Measurements from ENCODE around the gene PRODH2. TPM values are rescaled to one million over a fixed set of nuclear protein-coding genes. Genes with fewer than 3 reads are reported as not detected.
"Not testable (repeated sequence)": the region's sequence is repeated elsewhere in the genome, so short reads cannot be mapped to it uniquely, and the experiment has no call there.

PRODH2 gene
- total RNA-seq, 1 experiment from 2014 or later: not detected

DNA sequence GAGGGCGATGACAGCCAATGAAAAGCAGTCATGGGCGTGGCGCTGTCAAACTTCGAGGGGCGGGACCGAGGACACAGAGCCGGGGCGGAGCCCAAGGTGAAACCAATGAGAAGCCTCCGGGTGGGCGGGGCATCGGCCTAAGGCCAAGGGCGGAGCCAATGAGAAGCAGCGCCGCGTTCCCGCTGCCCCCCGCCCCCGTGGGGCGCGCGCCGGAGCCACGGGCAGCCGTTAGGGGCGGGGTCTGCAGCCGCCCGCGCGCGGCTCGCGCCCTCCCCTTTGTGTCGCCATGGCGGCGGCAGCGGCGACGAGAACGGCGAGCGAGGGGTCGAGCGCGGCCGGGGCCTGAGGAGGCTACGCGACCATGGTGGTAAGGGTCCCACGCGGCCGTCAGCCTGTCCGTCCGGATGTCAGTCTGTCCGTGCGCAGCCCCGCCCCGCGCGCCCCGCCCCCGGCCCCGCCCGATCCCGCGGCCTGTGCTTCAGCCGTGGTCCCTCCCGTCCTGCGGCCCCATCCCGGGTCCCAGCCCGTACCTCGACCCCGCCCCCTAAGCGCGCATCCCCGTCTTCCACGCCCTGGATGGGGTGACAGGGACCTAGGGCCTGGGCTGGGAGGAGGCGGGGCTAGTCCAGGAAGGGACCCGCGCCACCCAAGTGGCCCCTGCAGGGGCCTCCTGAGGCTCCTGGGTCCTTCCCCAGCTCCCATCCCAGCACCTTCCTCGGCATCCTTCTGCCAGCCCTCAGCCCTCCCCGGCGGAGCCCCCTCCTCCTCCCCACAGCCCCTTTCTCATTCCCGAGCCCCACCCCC is 37.1 kb downstream of the PRODH2 start, which contains the start of gene ARHGAP33:
Gene ARHGAP33, plus strand, starts transcription at position 267 of the 804 bp plus-strand sequence. Its CDS starts 95 bp downstream, at position 362.
- no peaks in the 10 kb centered on the region for H3K9me3 ChIP-seq (replicated peaks)
- no peaks in the 10 kb centered on the region for H3K27me3 ChIP-seq (replicated peaks)

DNA sequence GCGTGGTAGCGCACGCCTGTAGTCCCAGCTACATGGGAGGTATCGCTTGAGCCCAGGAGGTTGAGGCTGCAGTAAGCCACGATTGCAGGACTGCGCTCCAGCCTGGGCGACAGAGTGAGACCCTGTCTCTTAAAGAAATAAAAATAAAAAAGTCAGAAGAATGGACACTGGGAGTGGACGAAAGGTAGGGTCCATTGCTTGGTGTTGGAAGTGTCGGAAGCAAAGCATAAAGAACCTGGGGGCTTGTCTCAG is 37.7 kb downstream of the PRODH2 start:
- no peak for DNase-seq (ENCODE audit: low read depth in 1 of 2, low spot score in 2 of 2)
- Histone ChIP-seq H3K9me3 (replicated peaks) (no peaks in the 10 kb centered on the region), H3K36me3 (peaks cover 32% of the 10 kb centered on the region), H3K4me1 (replicated peaks) (peaks cover 13% of the 10 kb centered on the region), H3K4me3 (peak overlapping the region; percentile 65), H3K27ac (no peak overlapping the region), H3K27me3 (replicated peaks) (no peaks in the 10 kb centered on the region)

More for the DNA sequence above, 37.1 kb downstream of the PRODH2 start, which contains the start of gene ARHGAP33:
- Histone ChIP-seq H3K27ac (peak within 1 kb of the TSS; percentile 70), H3K4me1 (replicated peaks) (peaks cover 13% of the 10 kb centered on the region), H3K4me3 (peak within 1 kb of the TSS; percentile 65), H3K36me3 (peaks cover 36% of the 10 kb centered on the region)
- DNase-seq (ENCODE audit: low read depth in 1 of 2, low spot score in 2 of 2): peak; percentile 95 to 99

DNA sequence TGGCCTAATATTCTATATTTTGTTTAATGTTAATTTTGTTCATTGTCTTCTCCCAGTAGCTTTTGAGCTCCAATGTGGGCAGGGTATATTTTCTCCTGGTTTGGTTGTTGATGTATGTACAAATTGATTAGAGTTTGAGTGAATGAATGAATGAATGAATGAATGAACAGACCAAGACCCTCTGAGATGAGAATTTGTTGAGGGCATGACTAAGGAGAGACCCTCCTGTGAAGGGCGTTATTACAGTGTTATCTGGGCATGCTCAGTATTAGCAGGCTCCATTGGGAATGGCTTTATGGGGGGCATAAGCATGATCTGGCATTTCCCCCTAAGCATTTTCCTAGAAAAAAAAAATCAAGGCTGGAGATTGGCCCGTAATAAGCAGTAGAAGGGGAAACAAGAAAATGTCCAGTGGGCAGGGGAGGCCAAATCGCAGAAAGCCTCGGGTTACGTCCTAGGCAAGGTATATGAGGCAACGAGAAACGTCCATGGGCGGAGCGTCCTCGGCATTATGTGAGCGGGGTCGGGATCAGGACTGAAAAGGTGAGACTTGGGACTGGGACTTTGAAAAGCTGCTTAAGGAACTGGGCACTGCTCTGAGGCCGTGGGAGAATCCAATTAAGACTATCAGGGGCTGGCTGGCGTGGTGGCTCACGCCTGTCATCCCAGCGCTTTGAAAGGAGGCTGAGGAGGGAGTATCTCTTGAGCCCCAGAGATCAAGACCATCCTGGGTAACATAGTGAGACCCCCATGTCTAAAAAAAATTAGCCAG is 38.2 kb downstream of the PRODH2 start:
- no peaks in the 10 kb centered on the region for H3K27me3 ChIP-seq (replicated peaks)
- no peaks in the 10 kb centered on the region for H3K9me3 ChIP-seq (replicated peaks)
- peaks cover 13% of the 10 kb centered on the region for H3K4me1 ChIP-seq (replicated peaks)
- no peak overlapping the region for H3K27ac ChIP-seq
- H3K36me3 ChIP-seq: peaks cover 28% of the 10 kb centered on the region
- H3K4me3 ChIP-seq: no peak overlapping the region; the same call in 1 of the 2 replicates
- DNase-seq (ENCODE audit: low read depth in 1 of 2, low spot score in 2 of 2): no peak

DNA sequence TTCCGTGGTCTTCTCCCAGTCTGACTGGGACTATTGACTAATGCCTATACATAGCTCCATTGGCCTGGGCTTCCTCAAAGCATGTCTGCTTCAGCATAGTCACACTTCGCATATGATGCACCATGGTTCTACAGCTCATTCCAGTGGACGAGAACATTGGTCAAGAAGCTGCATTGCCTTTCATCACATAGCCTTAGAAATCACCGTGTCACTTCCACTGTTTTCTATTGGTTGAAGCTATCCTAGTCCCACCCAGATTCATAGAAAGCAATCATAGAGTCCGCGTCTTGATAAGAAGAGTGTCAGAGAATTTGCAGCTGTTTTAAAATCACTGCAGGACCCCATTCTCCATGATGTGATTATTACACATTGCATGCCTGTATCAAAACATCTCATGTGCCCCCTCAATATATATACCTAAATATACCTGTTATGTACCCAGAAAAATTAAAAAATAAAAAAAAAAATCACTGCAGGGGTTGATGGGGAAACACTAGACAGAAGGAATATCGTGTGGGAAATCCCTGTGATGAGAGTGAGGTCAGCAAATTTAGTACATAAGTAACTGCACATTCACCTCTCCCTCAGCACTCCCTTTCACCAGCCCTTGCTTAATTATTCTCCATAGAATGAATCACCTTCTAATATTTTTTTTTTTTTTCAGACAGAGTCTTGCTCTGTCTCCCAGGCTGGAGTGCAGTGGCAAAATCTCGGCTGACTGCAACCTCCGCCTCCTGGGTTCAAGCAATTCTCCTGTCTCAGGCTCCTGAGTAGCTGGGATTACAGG is 39.4 kb downstream of the PRODH2 start:
- no peaks in the 10 kb centered on the region for H3K27me3 ChIP-seq (replicated peaks)
- no peak overlapping the region for H3K27ac ChIP-seq
- peaks cover 13% of the 10 kb centered on the region for H3K4me1 ChIP-seq (replicated peaks)
- H3K36me3 ChIP-seq: peaks cover 16% of the 10 kb centered on the region
- H3K9me3 ChIP-seq (replicated peaks): no peaks in the 10 kb centered on the region
- no peak for DNase-seq (ENCODE audit: low read depth in 1 of 2, low spot score in 2 of 2)
- H3K4me3 ChIP-seq: no peak overlapping the region

DNA sequence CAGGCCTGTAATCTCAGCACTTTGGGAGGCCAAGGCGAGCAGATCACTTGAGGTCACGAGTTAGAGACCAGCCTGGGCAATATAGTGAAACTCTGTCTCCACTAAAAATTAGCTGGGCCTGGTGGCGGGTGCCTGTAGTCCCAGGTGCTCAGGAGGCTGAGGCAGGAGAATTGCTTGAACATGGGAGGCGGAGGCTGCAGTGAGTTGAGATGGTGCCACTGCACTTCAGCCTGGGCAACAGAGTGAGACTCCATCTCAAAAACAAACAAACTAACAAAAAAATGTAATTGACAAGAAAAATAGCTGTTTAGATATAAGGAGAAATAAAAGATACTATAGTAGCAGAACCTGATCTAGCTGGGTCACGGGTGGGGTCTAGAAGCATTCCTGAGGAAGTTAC is 40.3 kb downstream of the PRODH2 start:
- not testable (repeated sequence) for H3K9me3 ChIP-seq (replicated peaks); DNase-seq (ENCODE audit: low read depth in 1 of 2, low spot score in 2 of 2); H3K27me3 ChIP-seq (replicated peaks); H3K4me3 ChIP-seq; H3K27ac ChIP-seq
- Histone ChIP-seq H3K36me3 (peaks cover 14% of the 10 kb centered on the region), H3K4me1 (replicated peaks) (peaks cover 13% of the 10 kb centered on the region)

DNA sequence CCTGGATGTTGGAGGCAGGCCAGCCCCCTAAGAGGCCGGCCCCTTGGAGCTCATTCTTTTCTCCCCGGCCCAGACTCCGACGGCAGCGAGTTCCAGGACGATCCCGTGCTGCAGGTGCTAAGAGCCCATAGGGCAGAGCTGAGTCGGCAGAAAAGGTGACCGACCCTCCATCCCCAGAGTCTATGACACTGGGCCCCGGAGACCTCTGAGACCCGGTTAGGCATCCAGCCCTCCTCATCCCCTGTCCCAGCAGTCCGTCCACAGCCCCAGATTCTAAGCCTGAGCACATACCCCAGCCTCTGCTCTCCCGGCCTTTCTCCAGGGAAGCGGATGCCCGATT is 44.6 kb downstream of the PRODH2 start:
- no peak for DNase-seq (ENCODE audit: low read depth in 1 of 2, low spot score in 2 of 2)

DNA sequence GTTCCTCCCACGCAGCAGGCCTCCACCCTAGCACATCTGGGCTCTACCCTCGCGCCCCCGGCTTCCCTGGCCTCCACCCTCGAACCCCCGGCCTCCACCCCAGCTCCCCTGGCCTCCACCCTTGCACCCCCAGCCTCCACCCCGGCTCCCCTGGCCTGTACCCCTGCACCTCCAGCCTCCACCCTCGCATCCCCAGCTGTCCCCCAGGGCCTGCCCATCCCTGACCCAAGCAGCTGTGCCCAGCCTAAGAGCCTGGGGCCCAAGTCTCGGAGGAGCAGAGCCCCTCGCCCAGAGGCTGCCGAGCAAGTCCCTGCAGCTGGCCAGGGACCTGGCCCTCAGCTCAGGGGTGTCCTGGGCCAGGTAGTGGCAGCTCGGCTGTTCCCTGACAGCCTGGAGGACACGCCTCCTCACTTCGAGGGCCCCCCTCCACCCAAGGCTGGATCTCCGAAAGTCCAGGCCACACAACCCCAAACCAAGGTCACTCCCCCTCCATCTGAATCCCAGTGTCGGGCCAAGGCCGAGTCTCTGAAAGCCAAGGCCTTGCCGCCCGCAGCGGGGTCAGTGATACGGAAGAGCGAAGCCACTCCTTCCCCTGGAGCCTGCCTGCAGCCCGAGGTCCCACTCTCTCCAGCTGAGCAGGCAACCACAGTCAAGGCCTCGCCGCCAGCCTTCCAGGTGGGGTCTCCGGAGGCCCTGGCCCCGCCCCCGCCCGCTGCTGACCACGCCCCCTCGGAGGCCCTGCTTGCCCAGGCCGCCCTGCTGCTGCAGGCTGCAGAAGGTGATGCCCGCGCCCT is 45.2 kb downstream of the PRODH2 start:
- Histone ChIP-seq H3K9me3 (replicated peaks) (no peaks in the 10 kb centered on the region), H3K27ac (no peak overlapping the region), H3K27me3 (replicated peaks) (no peaks in the 10 kb centered on the region), H3K36me3 (peaks cover 36% of the 10 kb centered on the region), H3K4me3 (no peak overlapping the region), H3K4me1 (replicated peaks) (no peaks in the 10 kb centered on the region)
- no peak for DNase-seq (ENCODE audit: low read depth in 1 of 2, low spot score in 2 of 2)

More for the DNA sequence above, 44.6 kb downstream of the PRODH2 start:
- Histone ChIP-seq H3K9me3 (replicated peaks) (no peaks in the 10 kb centered on the region), H3K27ac (no peak overlapping the region), H3K4me1 (replicated peaks) (no peaks in the 10 kb centered on the region), H3K4me3 (no peak overlapping the region), H3K27me3 (replicated peaks) (no peaks in the 10 kb centered on the region), H3K36me3 (peaks cover 36% of the 10 kb centered on the region)

DNA sequence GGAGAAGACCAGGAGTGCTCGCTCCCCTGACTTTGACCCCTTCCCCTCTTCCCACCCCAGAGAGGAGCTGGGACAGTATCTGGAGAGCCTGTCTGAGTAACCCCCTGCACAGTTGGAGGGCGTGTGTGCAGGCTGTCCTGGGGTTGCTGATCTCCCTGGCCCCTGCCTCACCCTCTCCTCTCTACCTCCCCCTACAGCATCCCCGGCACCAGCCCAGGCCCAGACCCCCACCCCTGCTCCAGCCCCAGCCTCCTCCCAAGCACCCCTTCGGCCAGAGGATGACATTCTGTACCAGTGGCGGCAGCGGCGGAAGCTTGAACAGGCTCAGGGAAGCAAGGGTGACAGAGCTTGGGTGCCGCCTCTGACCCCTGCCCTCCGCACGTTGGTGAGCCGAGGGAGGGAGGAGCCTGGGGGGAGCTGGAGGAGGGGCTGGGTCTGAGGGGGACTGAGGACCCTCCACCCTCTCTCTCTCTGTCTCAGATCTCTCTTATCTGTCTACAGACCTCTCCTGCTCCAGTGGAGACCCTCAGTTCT is 46.0 kb downstream of the PRODH2 start:
- no peak for DNase-seq (ENCODE audit: low read depth in 1 of 2, low spot score in 2 of 2)
- Histone ChIP-seq H3K4me3 (no peak overlapping the region), H3K9me3 (replicated peaks) (no peaks in the 10 kb centered on the region), H3K36me3 (peaks cover 41% of the 10 kb centered on the region), H3K4me1 (replicated peaks) (no peaks in the 10 kb centered on the region), H3K27ac (no peak overlapping the region), H3K27me3 (replicated peaks) (no peaks in the 10 kb centered on the region)

DNA sequence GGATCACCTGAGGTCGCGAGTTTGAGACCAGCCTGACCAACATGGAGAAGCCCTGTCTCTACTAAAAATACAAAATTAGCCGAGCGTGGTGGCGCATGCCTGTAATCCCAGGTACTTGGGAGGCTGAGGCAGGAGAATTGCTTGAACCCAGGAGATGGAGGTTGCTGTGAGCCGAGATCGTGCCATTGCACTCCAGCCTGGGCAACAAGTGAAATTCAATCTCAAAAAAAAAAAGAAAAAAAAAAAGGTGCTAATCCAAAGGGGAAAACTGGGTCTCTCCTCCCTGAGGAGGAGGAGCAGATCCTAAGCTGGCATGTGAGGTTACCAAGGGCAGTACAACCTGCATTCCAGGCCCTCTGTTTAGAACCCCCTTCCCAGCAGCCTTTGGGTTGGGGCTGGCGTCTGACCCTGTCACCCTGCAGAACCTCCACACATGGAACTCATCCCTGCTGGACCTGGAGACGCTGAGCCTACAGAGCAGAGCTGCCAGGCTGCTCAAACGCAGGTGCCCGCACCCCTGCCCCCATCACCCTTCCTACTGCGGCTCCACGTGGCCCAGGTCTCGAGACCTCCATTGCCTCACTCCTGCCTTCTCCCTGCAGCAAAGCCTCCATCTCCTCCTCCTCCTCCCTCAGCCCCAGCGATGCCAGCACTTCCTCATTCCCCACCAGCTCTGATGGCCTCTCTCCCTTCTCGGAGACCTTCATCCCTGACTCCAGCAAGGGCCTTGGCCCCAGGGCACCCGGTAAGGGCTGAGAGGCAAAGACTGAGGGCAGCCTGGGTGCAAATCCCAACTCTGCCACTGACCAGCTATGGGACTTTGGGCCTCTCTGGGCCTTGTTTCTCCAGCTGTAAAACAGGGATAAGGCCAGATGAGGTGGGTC is 48.0 kb downstream of the PRODH2 start:
- Histone ChIP-seq H3K9me3 (replicated peaks) (no peaks in the 10 kb centered on the region), H3K36me3 (peaks cover 57% of the 10 kb centered on the region), H3K27me3 (replicated peaks) (no peaks in the 10 kb centered on the region), H3K27ac (no peak overlapping the region), H3K4me3 (no peak overlapping the region), H3K4me1 (replicated peaks) (no peaks in the 10 kb centered on the region)
- DNase-seq (ENCODE audit: low read depth in 1 of 2, low spot score in 2 of 2): no peak

DNA sequence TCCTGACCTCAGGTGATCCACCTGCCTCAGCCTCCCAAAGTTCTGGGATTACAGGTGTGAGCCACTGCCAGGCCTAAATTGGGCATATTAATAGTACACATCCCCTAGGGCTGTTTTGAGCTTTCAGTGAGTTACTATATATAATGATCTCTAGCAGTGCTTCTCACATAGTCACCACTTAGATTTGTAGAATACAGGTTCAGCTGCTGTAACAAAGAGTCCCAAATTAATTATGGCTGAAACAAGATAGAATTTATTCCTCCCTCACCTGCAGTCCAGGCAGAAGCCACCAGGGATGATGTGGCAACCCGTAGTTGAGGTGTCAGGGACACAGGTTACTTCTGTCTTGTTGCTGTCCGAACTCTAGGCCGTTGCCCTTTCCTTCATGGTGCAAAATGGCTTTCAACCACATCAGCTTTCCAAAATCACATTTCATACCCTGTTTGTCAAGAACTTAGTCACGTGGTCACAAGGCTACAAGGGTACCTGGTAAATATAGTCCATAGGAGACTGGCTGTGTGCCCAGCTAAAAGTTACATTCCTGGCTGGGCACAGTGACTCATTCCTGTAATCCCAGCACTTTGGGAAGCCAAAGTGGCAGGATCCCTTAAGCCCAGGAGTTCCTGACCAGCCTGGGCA is 51.8 kb downstream of the PRODH2 start:
- no peaks in the 10 kb centered on the region for H3K9me3 ChIP-seq (replicated peaks)
- peaks cover 42% of the 10 kb centered on the region for H3K36me3 ChIP-seq
- no peak overlapping the region for H3K27ac ChIP-seq
- peaks cover 16% of the 10 kb centered on the region for H3K4me1 ChIP-seq (replicated peaks)
- no peak for DNase-seq (ENCODE audit: low read depth in 1 of 2, low spot score in 2 of 2)
- H3K4me3 ChIP-seq: no peak overlapping the region
- H3K27me3 ChIP-seq (replicated peaks): no peaks in the 10 kb centered on the region

DNA sequence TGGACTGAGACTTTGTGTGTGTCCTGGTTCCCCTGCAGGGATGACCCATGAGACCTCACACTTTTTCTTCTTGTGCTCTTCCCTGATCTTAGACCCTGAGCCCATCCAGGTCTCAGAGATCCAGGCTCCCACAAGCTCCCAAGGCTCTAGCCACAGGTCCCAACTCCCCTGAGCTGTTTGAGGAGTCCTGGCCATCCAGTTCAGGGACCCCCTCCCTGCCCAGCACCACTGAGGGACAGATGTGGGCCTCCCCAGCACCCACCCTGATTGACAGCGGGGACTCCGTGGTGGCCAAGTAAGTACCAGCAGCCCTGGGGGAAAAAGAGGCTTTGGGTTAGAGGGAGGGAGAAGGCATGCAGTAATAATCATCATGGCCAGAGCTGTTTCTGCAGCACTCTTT is 52.9 kb downstream of the PRODH2 start:
- H3K27ac ChIP-seq: no peak overlapping the region
- peaks cover 31% of the 10 kb centered on the region for H3K36me3 ChIP-seq
- DNase-seq (ENCODE audit: low read depth in 1 of 2, low spot score in 2 of 2): no peak
- no peak overlapping the region for H3K4me3 ChIP-seq
- no peaks in the 10 kb centered on the region for H3K9me3 ChIP-seq (replicated peaks)
- H3K4me1 ChIP-seq (replicated peaks): peaks cover 16% of the 10 kb centered on the region
- no peaks in the 10 kb centered on the region for H3K27me3 ChIP-seq (replicated peaks)
